IMR-90 (cell line): ENCODE measurements around the gene MB. TPM values are rescaled to one million over a fixed set of nuclear protein-coding genes. Genes with fewer than 3 reads are reported as not detected.

ENCODE experiments used
- ATAC-seq: fragments of 200-7000 bp; cut with Tn5 transposase; 2 replicates; pipeline ENCODE4 v1.9.1; 2020; ENCODE audit warnings: low read depth, mild to moderate bottlenecking, moderate library complexity
- BruUV-seq: library from RNA; stranded (reverse); fragments of 400-500 nt; replicated peaks from 2 replicates; lab custom pipeline; 2021; lab: Mats Ljungman, UMichigan
- CTCF ChIA-PET: fragments of 300-600 bp; formaldehyde crosslinking; extraction: SDS; loops from one replicate; lab custom pipeline; 2021; ENCODE audit warnings: antibody characterized with exemption; lab: Yijun Ruan, JAX
- POLR2A ChIA-PET: fragments of 300-600 bp; sonication (Branson Sonifier 250); formaldehyde crosslinking; loops from one replicate; lab custom pipeline; 2022; ENCODE audit warnings: antibody characterized with exemption; ENCODE audit not compliant: unreplicated experiment; lab: Charles Lee
- DNase-seq: peaks from one replicate; pipeline ENCODE4 v3.0.0; 2013
- H2AFZ ChIP-seq: replicated peaks from 2 replicates; pipeline ENCODE3; 2013; ENCODE audit warnings: low read length, mild to moderate bottlenecking; ENCODE audit not compliant: poor library complexity
- H2AK5ac ChIP-seq: 2 replicates; pipeline ENCODE4 v1.6.1; 2013; ENCODE audit warnings: low read depth, low read length, inconsistent platforms
- H2AK9ac ChIP-seq: replicated peaks from 2 replicates; pipeline ENCODE3; 2013; ENCODE audit warnings: mild to moderate bottlenecking, low read depth, low read length, moderate library complexity; ENCODE audit not compliant: poor library complexity
- H2BK120ac ChIP-seq: 2 replicates; pipeline ENCODE4 v1.6.1; 2013; ENCODE audit warnings: low read depth, low read length, inconsistent platforms
- H2BK15ac ChIP-seq: 3 replicates; pipeline ENCODE4 v1.6.1; 2013; ENCODE audit warnings: low read depth, low read length, inconsistent platforms
- H2BK20ac ChIP-seq: 2 replicates; pipeline ENCODE4 v1.6.1; 2013; ENCODE audit warnings: low read depth, mild to moderate bottlenecking, inconsistent platforms, low read length, moderate library complexity
- H2BK5ac ChIP-seq: 2 replicates; pipeline ENCODE4 v1.6.1; 2013; ENCODE audit warnings: mild to moderate bottlenecking, low read depth, low read length, inconsistent platforms; ENCODE audit not compliant: poor library complexity, severe bottlenecking
- H3K14ac ChIP-seq: replicated peaks from 2 replicates; pipeline ENCODE4 v1.6.1; 2013; ENCODE audit warnings: low read depth, low read length, inconsistent platforms
- H3K18ac ChIP-seq: 2 replicates; pipeline ENCODE4 v1.6.1; 2013; ENCODE audit warnings: low read depth, low read length, control low read depth
- H3K23ac ChIP-seq: 2 replicates; pipeline ENCODE4 v1.6.1; 2013; ENCODE audit warnings: low read depth, low read length, inconsistent platforms
- H3K27ac ChIP-seq: 2 replicates; pipeline ENCODE4 v1.5.1; 2013; ENCODE audit warnings: mild to moderate bottlenecking, control low read depth, low read length; ENCODE audit not compliant: insufficient read depth
- H3K27me3 ChIP-seq: 2 replicates; pipeline ENCODE4 v1.6.1; 2013; ENCODE audit warnings: low read length; ENCODE audit not compliant: control insufficient read depth, insufficient read depth
- H3K36me3 ChIP-seq: 2 replicates; pipeline ENCODE4 v1.6.1; 2013; ENCODE audit warnings: low read length, mixed read lengths; ENCODE audit not compliant: control insufficient read depth, insufficient read depth
- H3K4ac ChIP-seq: 2 replicates; pipeline ENCODE4 v1.6.1; 2013; ENCODE audit warnings: low read depth, low read length, inconsistent platforms
- H3K4me1 ChIP-seq: 2 replicates; pipeline ENCODE4 v1.6.1; 2013; ENCODE audit warnings: low read length, mixed read lengths; ENCODE audit not compliant: control insufficient read depth, insufficient read depth
- H3K4me2 ChIP-seq: 2 replicates; pipeline ENCODE4 v1.6.1; 2013; ENCODE audit warnings: low read depth, mild to moderate bottlenecking, control low read depth, low read length, moderate library complexity
- H3K4me3 ChIP-seq: 2 replicates; pipeline ENCODE4 v1.5.1; 2013; ENCODE audit warnings: low read depth, mild to moderate bottlenecking, control low read depth, low read length, moderate library complexity; ENCODE audit not compliant: insufficient read depth
- H3K56ac ChIP-seq: 2 replicates; pipeline ENCODE4 v1.6.1; 2013; ENCODE audit warnings: low read length, inconsistent platforms; ENCODE audit not compliant: insufficient read depth; ENCODE audit errors: extremely low read depth
- H3K79me1 ChIP-seq, 2 experiments: 2 replicates each; pipeline ENCODE4 v1.6.1; 2013; ENCODE audit warnings: low read length in 2 of 2, inconsistent platforms in 1 of 2, low read depth in 1 of 2
- H3K9ac ChIP-seq: 2 replicates; pipeline ENCODE4 v1.6.1; 2013; ENCODE audit warnings: low read depth, low read length, control low read depth
- H3K9me1 ChIP-seq: 2 replicates; pipeline ENCODE4 v1.6.1; 2013; ENCODE audit warnings: low read length, inconsistent platforms; ENCODE audit not compliant: insufficient read depth
- H3K9me3 ChIP-seq: 2 replicates; pipeline ENCODE4 v1.6.1; 2013; ENCODE audit warnings: low read length; ENCODE audit not compliant: control insufficient read depth, insufficient read depth
- H4K20me1 ChIP-seq: 2 replicates; pipeline ENCODE4 v1.6.1; 2013; ENCODE audit warnings: low read length, inconsistent platforms; ENCODE audit not compliant: insufficient read depth
- H4K5ac ChIP-seq: 2 replicates; pipeline ENCODE4 v1.6.1; 2013; ENCODE audit warnings: mild to moderate bottlenecking, low read depth, low read length, control low read depth
- H4K8ac ChIP-seq, 2 experiments: 2 replicates each; pipeline ENCODE4 v1.6.1; 2013; ENCODE audit warnings: low read depth in 2 of 2, low read length in 2 of 2, control low read depth in 1 of 2, inconsistent platforms in 1 of 2
- H4K91ac ChIP-seq: 2 replicates; pipeline ENCODE4 v1.6.1; 2013; ENCODE audit warnings: low read depth, low read length, inconsistent platforms; ENCODE audit not compliant: insufficient read depth
- CHD1 ChIP-seq: IDR thresholded peaks from 2 replicates; pipeline ENCODE4 v1.6.1; 2012; ENCODE audit warnings: low read depth, low read length, improper control_type of control experiment
- FOS ChIP-seq: fragments of 150-350 bp; IDR thresholded peaks from 2 replicates; pipeline ENCODE4 v1.6.1; 2016; ENCODE audit warnings: low read depth, low read length
- MAFK ChIP-seq: IDR thresholded peaks from 2 replicates; pipeline ENCODE4 v1.6.1; 2012; ENCODE audit warnings: low read depth, low read length, improper control_type of control experiment
- POLR2A ChIP-seq: IDR thresholded peaks from 2 replicates; pipeline ENCODE4 v1.6.1; 2012; ENCODE audit warnings: mild to moderate bottlenecking, low read depth, low read length
- RFX5 ChIP-seq: IDR thresholded peaks from 2 replicates; pipeline ENCODE4 v1.8.0; 2012; ENCODE audit warnings: low read depth, mild to moderate bottlenecking, low read length, moderate library complexity
- WGBS, 2 experiments: methylation state at CpG; one replicate each; pipeline versions ENCODE4 v1.1.5 to v1.1.7; 2013; ENCODE audit warnings: missing lambda C conversion rate in 2 of 2; ENCODE audit not compliant: insufficient read length in 1 of 2; ENCODE audit errors: extremely low coverage in 2 of 2; 5-methylcytosine and 5-hydroxymethylcytosine counted together
- dilution Hi-C: fragments of 300-500 bp; cut with HindIII; formaldehyde crosslinking; loops from one replicate; pipeline ENCODE4 v1.14.3; 2018; ENCODE audit warnings: low sequenced_read_pairs; ENCODE audit not compliant: unreplicated experiment
- in situ Hi-C: fragments of 300-500 bp; cut with MboI; formaldehyde crosslinking; loops from 3 replicates; pipeline ENCODE4 v1.14.3; 2019; ENCODE audit warnings: low sequenced_read_pairs, inconsistent platforms, mixed read lengths
- intact Hi-C: fragments of 100-400 bp; cut with micrococcal nuclease; formaldehyde crosslinking; loops from 2 replicates; pipeline ENCODE4 v1.10.0; 2022
- polyA plus RNA-seq, 3 experiments: library from polyadenylated mRNA; depleted of rRNA; stranded (reverse); fragments of >200 nt; gene quantifications; 2 replicates each; pipeline ENCODE4 v1.2.3, GENCODE V29; 2012; ENCODE audit warnings: low replicate concordance in 1 of 3
- total RNA-seq: library from RNA; depleted of rRNA; stranded (reverse); fragments of >200 nt; gene quantifications from 2 replicates; pipeline ENCODE4 v1.2.3, GENCODE V29; 2012

Gene MB
- total and polyA plus RNA-seq, 2 of the 4 experiments (the other 2 are of a cell fraction) = not detected

DNA sequence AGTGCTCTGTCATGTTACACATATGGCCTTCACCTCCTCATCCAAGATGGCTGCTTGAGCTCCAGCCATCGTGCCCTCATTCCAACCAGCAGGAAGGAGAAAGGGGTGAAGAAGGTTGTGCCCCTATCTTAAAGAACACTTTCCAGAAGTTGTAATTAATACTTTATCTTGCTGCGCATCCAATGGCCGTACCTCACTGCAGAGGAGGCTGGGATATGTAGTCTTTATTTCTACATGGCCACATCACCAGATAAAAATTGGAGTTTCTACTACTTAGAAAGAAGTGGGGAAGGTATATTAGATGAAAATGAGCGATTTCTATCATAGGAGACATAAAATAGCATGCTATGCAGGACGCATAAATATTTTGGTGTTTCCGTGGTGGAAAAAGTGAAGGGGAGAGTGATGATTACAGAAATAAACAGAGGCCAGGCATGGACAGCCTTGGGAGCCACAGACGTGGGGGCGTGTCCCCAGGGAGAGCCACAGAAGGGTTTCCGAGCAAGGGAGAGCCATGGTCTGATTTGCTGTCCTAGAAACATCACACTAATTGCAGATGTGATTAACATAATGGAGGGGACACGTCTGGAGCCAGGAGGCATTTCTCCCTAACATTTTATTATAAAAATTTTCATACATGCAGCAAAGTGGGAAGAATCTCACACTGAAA, 8.8 kb upstream of the MB start:
- Histone ChIP-seq H2BK15ac (no peak overlapping the region), H2AK5ac (no peak overlapping the region), H3K18ac (no peak overlapping the region), H2BK120ac (no peak overlapping the region), H3K4me2 (no peak overlapping the region), H4K5ac (no peak overlapping the region), H4K91ac (no peak overlapping the region; the same call in 1 of the 2 replicates), H3K79me1 (peaks cover 3 to 14% of the 10 kb centered on the region in 2 experiments; a peak in 3 of 4 replicates), H3K23ac (no peak overlapping the region), H3K9ac (no peak overlapping the region), H2AFZ (no peak overlapping the region), H3K9me1 (peaks cover 10% of the 10 kb centered on the region), H3K56ac (no peak overlapping the region), H3K27ac (no peak overlapping the region), H2BK20ac (no peak overlapping the region), H2BK5ac (no peak overlapping the region), H4K20me1 (no peaks in the 10 kb centered on the region), H2AK9ac (no peak overlapping the region), H3K4me1 (peaks cover 11% of the 10 kb centered on the region), H3K36me3 (no peaks in the 10 kb centered on the region), H3K4me3 (no peak overlapping the region), H4K8ac (no peak overlapping the region), H3K4ac (no peak overlapping the region; the same call in 1 of the 2 replicates), H3K9me3 (no peaks in the 10 kb centered on the region), H3K14ac (no peak overlapping the region), H3K27me3 (no peaks in the 10 kb centered on the region; the same call in 1 of the 2 replicates)
- in situ Hi-C loops = loop anchor here (5.0 to 10.0 kb wide), 2 partner anchors 296 to 499 kb away; no protein-coding TSS in a partner anchor
- WGBS, 2 experiments = 28% methylated on average over 2 of the region's 10 CpGs; no CpG with 5 or more reads in 1 of the 2 experiments
- dilution Hi-C loops = no loop called here
- BruUV-seq = no TSS peak
- DNase-seq = no peak
- intact Hi-C loops = loop anchor here (5.0 kb wide), 1 partner anchor 401 kb away; the partner anchor contains the start of gene RBFOX2
- CTCF ChIA-PET = no interaction called here
- TF ChIP-seq RFX5 = no peak
- TF ChIP-seq FOS = no peak
- no peak for TF ChIP-seq MAFK
- no peak for TF ChIP-seq POLR2A
- no peak for TF ChIP-seq CHD1
- no peak for ATAC-seq
- POLR2A ChIA-PET = no interaction called here
